Posterior vena cava (tissue), 2 donors: ENCODE results near the gene OR1A2. TPM values are rescaled to one million over a fixed set of nuclear protein-coding genes. Genes with fewer than 3 reads are reported as not detected.
"Not testable (repeated sequence)": the region's sequence is repeated elsewhere in the genome, so short reads cannot be mapped to it uniquely, and the experiment has no call there.

Experiments
- DNase-seq: peaks from one replicate; pipeline ENCODE4 v3.0.0-alpha.2; 2020; ENCODE audit warnings: low spot score
- intact Hi-C, 2 donors: fragments of 100-400 bp; cut with DNase I; formaldehyde crosslinking; loops; one replicate each; pipeline versions ENCODE4 v1.14.1 to v1.14.2; 2022 to 2023
- long read RNA-seq, 2 donors: library from polyadenylated mRNA; unstranded; transcript quantifications; one replicate each; pipeline ENCODE4 v2.0.0, GENCODE V29; 2020 to 2021
- total RNA-seq, 2 donors: library from RNA; stranded (reverse); fragmentation: NEBNext Ultra II Directional; extraction: Animal tissue kit (Norgen Biotek cat#: 25700); gene quantifications; one replicate each; pipeline ENCODE4 v1.2.1, GENCODE V29; 2021
- donor health status: DM: yes; HTN: yes; CAD: no.
- donor health status: DM: yes; HTN: yes; CAD: no.

OR1A2 gene
- total RNA-seq: not detected
- long read RNA-seq, donor 1: 0 reads
- long read RNA-seq, donor 2: 0 reads

DNA sequence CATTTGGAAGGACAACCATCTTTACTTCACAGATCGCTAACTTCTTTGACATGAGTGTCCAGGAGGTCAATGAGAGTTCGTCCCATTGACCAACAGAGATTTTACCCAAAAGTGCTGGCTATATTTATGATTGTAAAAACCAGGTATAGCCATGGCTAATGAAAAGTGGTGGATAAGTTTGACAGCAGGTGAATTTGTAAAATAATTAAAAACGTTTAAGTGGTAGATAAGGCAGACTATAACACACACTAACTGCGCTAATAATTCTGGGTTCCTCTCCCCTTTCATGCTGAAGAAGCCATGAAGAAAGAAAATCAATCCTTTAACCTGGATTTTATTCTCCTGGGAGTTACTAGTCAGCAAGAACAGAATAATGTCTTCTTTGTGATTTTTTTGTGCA is at the start of gene OR1A2:
Gene OR1A2, plus strand, starts transcription at position 301 of the 400 bp plus-strand sequence. Its CDS starts 0 bp downstream, at position 301.
- DNase-seq: no peak
- intact Hi-C loops: no loop called here

DNA sequence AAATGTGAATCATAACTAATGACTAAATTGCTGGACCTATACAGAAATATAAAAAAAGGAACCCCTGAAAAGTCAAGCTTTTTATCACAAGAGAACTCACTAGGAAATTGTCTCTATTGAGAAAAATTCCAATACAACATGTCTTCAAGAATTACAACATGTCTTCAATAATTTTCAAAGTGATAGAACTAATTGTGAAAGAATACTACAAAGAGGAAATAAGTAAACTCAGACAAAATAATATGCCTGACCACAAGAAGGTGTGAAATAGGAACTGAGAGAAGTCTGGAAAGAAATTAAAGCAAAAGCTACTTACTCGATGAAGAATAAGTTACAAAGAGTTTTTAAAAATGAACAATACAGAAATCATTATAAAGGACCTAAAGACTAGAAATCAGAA is 40.1 kb upstream of the OR1A2 start:
- no peak for DNase-seq
- intact Hi-C loops: no loop called here

DNA sequence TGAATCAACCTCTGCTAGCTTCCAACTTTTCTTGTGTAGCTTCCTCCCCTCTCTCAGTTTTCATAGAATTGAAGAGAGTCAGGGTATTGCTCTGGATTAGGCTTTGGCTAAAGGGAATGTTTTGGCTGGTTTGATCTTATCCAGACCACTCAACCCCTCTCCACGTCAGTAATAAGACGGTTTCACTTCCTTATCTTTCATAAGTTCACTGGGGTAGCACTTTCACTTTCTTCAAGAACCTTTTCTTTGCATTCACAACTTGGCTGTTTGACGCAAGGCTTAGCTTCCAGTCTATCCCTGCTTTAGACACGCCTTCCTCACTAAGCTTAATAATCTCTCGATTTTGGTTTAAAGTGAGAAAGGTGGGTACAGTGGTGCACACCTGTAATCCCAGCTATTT is 29.7 kb upstream of the OR1A2 start:
- intact Hi-C loops: no loop called here
- no peak for DNase-seq

DNA sequence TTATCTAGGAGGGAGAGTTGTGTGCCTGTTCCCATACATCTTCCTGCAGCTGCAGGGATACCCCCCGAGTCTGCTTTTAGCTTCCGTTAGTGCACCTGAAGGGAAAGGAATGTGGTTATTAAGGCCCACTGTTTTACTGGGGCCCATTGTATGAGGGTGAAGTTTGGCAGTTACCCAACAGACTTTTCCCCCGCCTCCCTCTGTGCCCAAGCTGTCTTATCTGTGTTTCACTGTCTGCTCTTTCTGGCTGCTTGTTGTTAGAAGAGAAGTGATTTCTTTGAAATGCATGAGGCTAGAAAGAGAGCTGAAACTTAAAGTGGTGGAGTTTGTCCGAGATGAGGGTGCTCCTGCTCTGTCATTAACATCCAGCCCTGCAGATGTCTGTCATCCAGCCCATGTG is 7.4 kb upstream of the OR1A2 start:
- intact Hi-C loops: no loop called here
- no peak for DNase-seq

GRCh38 chr17:3207367-3207766 is 10.0 kb downstream of the OR1A2 start, which contains the start of gene OR1A1:
Gene OR1A1 (plus strand): TSS chr17:3207667. CDS start chr17:3215621, 7,954 bp downstream.
- no peak for DNase-seq
- intact Hi-C loops: no loop called here

DNA sequence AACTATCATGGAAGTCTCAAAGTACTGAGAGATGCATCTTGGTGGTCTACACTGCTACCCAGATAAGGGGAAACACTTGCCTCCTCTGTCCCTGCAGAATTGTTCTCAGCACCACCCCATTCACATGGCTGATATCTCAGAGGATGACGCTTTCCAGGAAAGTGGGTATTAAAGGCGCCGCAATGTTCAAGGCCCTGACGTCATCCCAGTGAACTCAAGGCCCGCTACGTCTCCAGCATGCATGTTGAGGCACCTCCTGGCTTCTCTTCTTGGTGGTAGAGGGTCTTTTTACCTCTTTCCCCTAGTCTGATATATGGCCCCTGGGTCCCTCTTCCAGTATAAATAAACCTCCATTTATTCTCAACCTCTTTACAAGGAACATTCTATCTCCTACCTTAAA is 11.2 kb downstream of the OR1A2 start:
- no peak for DNase-seq
- intact Hi-C loops: no loop called here

DNA sequence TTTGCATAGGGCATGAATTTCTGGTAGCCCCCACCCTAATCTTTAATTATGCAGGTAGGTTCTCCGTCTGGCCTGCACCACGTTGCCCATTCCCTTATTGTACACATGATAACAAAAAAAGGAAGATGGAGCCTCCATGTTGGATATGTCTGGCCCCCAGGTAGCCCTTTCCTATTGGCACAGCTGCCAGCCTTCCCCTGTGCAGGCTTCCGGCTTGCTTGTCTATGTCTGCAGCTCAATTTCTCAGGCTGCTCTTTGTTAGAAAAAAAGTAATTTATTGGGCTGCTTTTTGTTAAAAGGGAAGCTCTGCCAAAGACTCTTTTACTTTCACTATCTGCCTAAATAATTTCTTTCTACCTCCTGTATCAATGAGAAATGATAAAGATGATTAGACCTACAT is 15.7 kb downstream of the OR1A2 start:
- no peak for DNase-seq
- intact Hi-C loops: no loop called here

DNA sequence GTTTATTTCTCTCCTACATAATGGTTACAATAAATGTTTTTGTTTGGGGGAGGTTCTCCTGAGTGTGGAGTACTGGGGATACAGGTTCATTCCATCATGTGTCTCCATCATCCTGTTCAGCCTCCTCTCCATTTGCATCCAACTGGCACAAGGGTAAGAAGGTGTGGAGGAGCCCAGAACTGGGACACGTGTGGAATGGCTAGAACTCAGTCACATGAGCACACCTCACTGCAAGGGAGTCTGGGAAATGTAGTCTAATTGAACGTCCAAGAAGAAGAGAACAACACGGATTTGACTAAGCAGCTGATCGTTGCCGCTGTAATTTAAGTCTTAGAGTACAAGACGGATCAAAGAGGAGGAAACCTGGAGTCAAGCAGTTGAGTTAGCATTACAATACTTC is 16.3 kb downstream of the OR1A2 start:
- DNase-seq: no peak
- intact Hi-C loops: no loop called here

GRCh38 chr17:3219978-3220377 is 22.7 kb downstream of the OR1A2 start:
- intact Hi-C loops, DNase-seq: not testable (repeated sequence)

GRCh38 chr17:3221850-3222249 is 24.5 kb downstream of the OR1A2 start:
- DNase-seq: no peak

DNA sequence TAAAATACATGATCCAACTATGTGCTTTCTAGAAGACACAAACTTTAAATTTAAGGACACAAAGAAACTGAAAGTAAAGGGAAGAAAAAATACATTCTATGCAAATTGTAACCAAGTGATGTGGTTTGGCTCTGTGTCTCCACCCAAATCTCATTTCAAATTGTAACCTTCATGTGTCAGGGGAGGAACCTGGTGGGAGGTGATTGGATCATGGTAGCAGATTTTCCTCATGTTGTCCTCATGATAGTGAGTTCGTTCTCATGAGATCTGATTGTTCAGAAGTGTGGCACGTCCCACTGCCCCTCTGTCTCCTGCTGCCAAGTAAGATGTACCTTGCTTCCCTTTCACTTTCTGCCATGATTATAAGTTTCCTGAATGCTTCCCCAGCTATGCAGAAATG is 25.2 kb downstream of the OR1A2 start:
- no peak for DNase-seq
- intact Hi-C loops: no loop called here

More at GRCh38 chr17:3221850-3222249, 24.5 kb downstream of the OR1A2 start:
- intact Hi-C loops: no loop called here

DNA sequence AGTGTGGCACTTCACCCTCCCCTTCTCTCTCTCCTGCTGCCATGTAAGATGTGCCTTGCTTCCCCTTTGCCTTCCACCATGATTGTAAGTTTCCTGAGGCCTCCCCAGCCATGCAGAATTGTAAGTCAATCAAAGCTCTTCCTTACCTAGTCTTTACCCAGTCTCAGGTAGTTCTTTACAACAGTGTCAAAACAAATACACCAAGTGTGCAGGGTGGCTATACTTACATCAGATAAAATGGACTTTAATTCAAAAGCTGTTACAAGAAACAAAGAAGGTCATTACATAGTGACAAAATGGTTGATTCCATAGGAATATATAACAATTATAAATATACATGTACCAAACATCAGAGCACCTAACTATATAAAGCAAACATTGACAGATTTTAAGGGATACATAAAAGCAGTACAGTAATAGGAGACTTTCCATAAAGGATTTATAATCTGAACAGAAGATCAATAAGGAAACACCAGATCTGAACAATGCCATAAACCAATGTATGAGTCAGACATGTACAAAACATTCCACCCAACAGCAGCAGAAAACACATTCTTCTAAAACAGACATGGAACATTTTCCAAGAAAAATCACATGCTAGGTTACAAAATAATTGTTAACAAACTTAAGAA is 27.5 kb downstream of the OR1A2 start:
- DNase-seq, intact Hi-C loops: not testable (repeated sequence)

DNA sequence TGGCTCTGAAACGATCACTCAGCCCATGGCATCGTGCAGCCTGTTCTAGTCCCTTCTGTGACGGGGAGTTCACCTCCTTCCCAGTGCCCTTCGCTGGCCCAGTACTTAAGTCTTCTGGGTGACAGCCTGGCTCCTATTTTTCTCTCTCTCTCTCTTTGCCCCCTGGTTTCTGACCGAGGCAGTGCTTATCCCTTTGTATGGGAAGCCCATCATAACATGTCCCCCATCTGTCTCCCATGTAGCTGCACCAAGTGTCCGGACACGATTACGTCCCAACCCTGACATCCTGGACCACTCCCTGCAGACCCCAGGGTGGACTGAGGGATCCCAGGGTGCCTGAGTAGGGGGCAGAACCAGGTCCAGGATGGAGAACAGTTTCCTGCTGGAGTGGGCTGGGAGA is 35.0 kb downstream of the OR1A2 start:
- DNase-seq: peak; percentile 54
- intact Hi-C loops: not testable (repeated sequence)

DNA sequence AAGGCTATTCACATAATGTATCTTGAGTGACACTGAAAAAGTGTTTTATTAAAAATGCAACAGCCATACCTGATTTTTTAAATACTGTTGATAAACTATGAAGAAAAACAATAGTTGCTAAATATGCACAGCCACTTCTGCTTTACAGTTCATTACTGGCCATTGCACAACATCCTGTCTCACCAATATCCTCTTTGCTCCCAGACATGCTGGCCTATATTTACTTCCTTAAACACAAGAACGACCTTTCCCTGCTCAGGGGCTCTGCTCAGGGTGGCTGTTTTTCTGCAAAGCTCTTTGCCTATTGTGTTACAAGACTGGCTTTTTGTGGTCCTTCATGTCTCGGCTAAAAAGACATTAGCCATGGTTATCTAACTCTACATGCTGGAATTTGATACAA is 41.4 kb downstream of the OR1A2 start:
- intact Hi-C loops, DNase-seq: not testable (repeated sequence)

DNA sequence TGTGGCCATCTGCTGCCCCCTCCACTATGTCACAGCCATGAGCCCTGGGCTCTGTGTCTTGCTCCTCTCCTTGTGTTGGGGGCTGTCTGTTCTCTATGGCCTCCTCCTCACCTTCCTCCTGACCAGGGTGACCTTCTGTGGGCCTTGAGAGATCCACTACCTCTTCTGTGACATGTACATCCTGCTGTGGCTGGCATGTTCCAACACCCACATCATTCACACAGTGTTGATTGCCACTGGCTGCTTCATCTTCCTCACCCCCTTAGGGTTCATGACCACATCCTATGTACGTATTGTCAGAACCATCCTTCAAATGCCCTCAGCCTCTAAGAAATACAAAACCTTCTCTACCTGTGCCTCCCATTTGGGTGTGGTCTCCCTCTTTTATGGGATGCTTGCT is 43.7 kb downstream of the OR1A2 start:
- DNase-seq, intact Hi-C loops: not testable (repeated sequence)

GRCh38 chr17:3244841-3245240 is 47.5 kb downstream of the OR1A2 start:
- intact Hi-C loops, DNase-seq: not testable (repeated sequence)

Other genes starting within 250 kb of the OR1A2 start
- gene OR1D5, start 133.9 kb upstream of the OR1A2 start, total RNA-seq: not detected
- gene OR1D2, start 93.1 kb upstream of the OR1A2 start, total RNA-seq: not detected
- gene OR1G1, start 70.0 kb upstream of the OR1A2 start, total RNA-seq: not detected
- gene OR1A1, start 10.1 kb downstream of the OR1A2 start, total RNA-seq: not detected
- gene OR3A1, start 100.8 kb downstream of the OR1A2 start, total RNA-seq: not detected
- gene OR3A2, start 188.8 kb downstream of the OR1A2 start, total RNA-seq: not detected
- gene OR1E1, start 200.9 kb downstream of the OR1A2 start, total RNA-seq: not detected
- gene OR3A3, start 213.9 kb downstream of the OR1A2 start, total RNA-seq: not detected
- not detected for gene OR1E2, start 236.3 kb downstream of the OR1A2 start, total RNA-seq